ENCODE results near the gene RBM19.

- TF ChIP-seq FOXA1 (IDR thresholded peaks at IDR 0.05) = no peak
- TF ChIP-seq HDGF (IDR thresholded peaks at IDR 0.05; ENCODE audit: borderline replicate concordance) = no peak
- TF ChIP-seq FOXK2 (IDR thresholded peaks at IDR 0.05) = no peak
- TF ChIP-seq SP1 (IDR thresholded peaks at IDR 0.05) = no peak
- TF ChIP-seq SUZ12 (IDR thresholded peaks at IDR 0.05) = no peak
- no peak for TF ChIP-seq L3MBTL2 (conservative IDR thresholded peaks at IDR 0.05)
- TF ChIP-seq ZNF384 (IDR thresholded peaks at IDR 0.05) = no peak
- TF ChIP-seq LEF1 (IDR thresholded peaks at IDR 0.05; ENCODE audit: borderline replicate concordance) = no peak
- no peak for TF ChIP-seq ELF4 (IDR thresholded peaks at IDR 0.05)
- no peak for TF ChIP-seq FOXM1 (IDR thresholded peaks at IDR 0.05; ENCODE audit: borderline replicate concordance)
- TF ChIP-seq NFRKB (IDR thresholded peaks at IDR 0.05) = no peak
- TF ChIP-seq ARNT (IDR thresholded peaks at IDR 0.05) = no peak
- TF ChIP-seq CTBP1 (IDR thresholded peaks at IDR 0.05; ENCODE audit: borderline replicate concordance) = no peak
- TF ChIP-seq TARDBP (IDR thresholded peaks at IDR 0.05) = no peak
These were observed 104.3 kb downstream of the RBM19 start for GRCh38 chr12:113861708-113862312.
